ENCODE results near the gene MAP4K3.

- TF ChIP-seq CTCF (IDR thresholded peaks at IDR 0.05): no peak
- TF ChIP-seq POLR2A (IDR thresholded peaks at IDR 0.05): no peak
Observed at GRCh38 chr2:39283561-39283960, 153.5 kb downstream of the MAP4K3 start.

All from thyroid gland (tissue), 4 donors.